Nephron progenitor cell (in vitro differentiated cells): ENCODE measurements around the gene DEAF1.

Experiments
- DNase-seq: peaks from one replicate; pipeline ENCODE4 v3.0.0; 2021
- H3K27ac Mint-ChIP-seq: 2 replicates; pipeline ENCODE4 v1.8.0; 2021; ENCODE audit warnings: mild to moderate bottlenecking, moderate library complexity, mixed read lengths
- H3K27me3 Mint-ChIP-seq: 2 replicates; pipeline ENCODE4 v1.8.0; 2021; ENCODE audit warnings: mild to moderate bottlenecking, low read depth, mixed read lengths; ENCODE audit not compliant: poor library complexity
- H3K36me3 Mint-ChIP-seq: 2 replicates; pipeline ENCODE4 v1.8.0; 2021; ENCODE audit warnings: low read depth, mixed read lengths
- H3K4me1 Mint-ChIP-seq: 2 replicates; pipeline ENCODE4 v1.8.0; 2021; ENCODE audit warnings: mixed read lengths
- H3K4me3 Mint-ChIP-seq: 2 replicates; pipeline ENCODE4 v1.8.0; 2021; ENCODE audit warnings: mild to moderate bottlenecking, moderate library complexity, mixed read lengths
- H3K9me3 Mint-ChIP-seq: 2 replicates; pipeline ENCODE4 v1.8.0; 2021; ENCODE audit warnings: mild to moderate bottlenecking, moderate library complexity, mixed read lengths
- CTCF ChIP-seq: fragments of 200-600 bp; sonication (generic); IDR thresholded peaks from 2 replicates; pipeline ENCODE4 v1.5.0; 2021; ENCODE audit warnings: antibody characterized with exemption

DEAF1 gene

GRCh38 chr11:665062-665703 lies 29.8 kb downstream of the DEAF1 start:
- Mint-ChIP-seq H3K27ac (peak overlapping the region; percentile 72), H3K4me1 (no peaks in the 10 kb centered on the region), H3K36me3 (peaks cover 37% of the 10 kb centered on the region), H3K9me3 (no peaks in the 10 kb centered on the region), H3K4me3 (no peak overlapping the region), H3K27me3 (no peaks in the 10 kb centered on the region)
- no peak for TF ChIP-seq CTCF
- DNase-seq: no peak

GRCh38 chr11:662689-663274 lies 32.2 kb downstream of the DEAF1 start:
- H3K4me3 Mint-ChIP-seq: no peak overlapping the region
- TF ChIP-seq CTCF: peak; percentile 64
- H3K9me3 Mint-ChIP-seq: no peaks in the 10 kb centered on the region
- H3K27me3 Mint-ChIP-seq: peaks cover 2% of the 10 kb centered on the region
- H3K4me1 Mint-ChIP-seq: no peaks in the 10 kb centered on the region
- peaks cover 33% of the 10 kb centered on the region for H3K36me3 Mint-ChIP-seq
- peak; percentile 59 for DNase-seq
- H3K27ac Mint-ChIP-seq: no peak overlapping the region

- TF ChIP-seq CTCF: no peak
- no peak overlapping the region for H3K4me3 Mint-ChIP-seq
- no peaks in the 10 kb centered on the region for H3K4me1 Mint-ChIP-seq
These were observed 34.2 kb downstream of the DEAF1 start for GRCh38 chr11:660681-661444.

GRCh38 chr11:660281-660680 lies 34.7 kb downstream of the DEAF1 start:
- TF ChIP-seq CTCF: no peak
- no peak for DNase-seq
- H3K4me1 Mint-ChIP-seq: no peaks in the 10 kb centered on the region

More at GRCh38 chr11:660681-661444, 34.2 kb downstream of the DEAF1 start:
- Mint-ChIP-seq H3K9me3 (no peaks in the 10 kb centered on the region), H3K27ac (no peak overlapping the region), H3K27me3 (peaks cover 2% of the 10 kb centered on the region), H3K36me3 (peaks cover 25% of the 10 kb centered on the region)
- no peak for DNase-seq

GRCh38 chr11:659532-660085 lies 35.4 kb downstream of the DEAF1 start:
- TF ChIP-seq CTCF: no peak
- no peak overlapping the region for H3K27ac Mint-ChIP-seq
- peaks cover 2% of the 10 kb centered on the region for H3K27me3 Mint-ChIP-seq
- no peak for DNase-seq
- H3K4me1 Mint-ChIP-seq: no peaks in the 10 kb centered on the region
- no peak overlapping the region for H3K4me3 Mint-ChIP-seq
- H3K9me3 Mint-ChIP-seq: no peaks in the 10 kb centered on the region
- peaks cover 17% of the 10 kb centered on the region for H3K36me3 Mint-ChIP-seq

More at GRCh38 chr11:660281-660680, 34.7 kb downstream of the DEAF1 start:
- peaks cover 20% of the 10 kb centered on the region for H3K36me3 Mint-ChIP-seq
- no peak overlapping the region for H3K4me3 Mint-ChIP-seq
- no peak overlapping the region for H3K27ac Mint-ChIP-seq
- H3K9me3 Mint-ChIP-seq: no peaks in the 10 kb centered on the region
- H3K27me3 Mint-ChIP-seq: peaks cover 2% of the 10 kb centered on the region
